Endodermal cell (in vitro differentiated cells): Measurements from ENCODE around the gene UNC5CL. TPM values are rescaled to one million over a fixed set of nuclear protein-coding genes. Genes with fewer than 3 reads are reported as not detected.
A peak's percentile ranks its signal among the peaks of the same experiment; 100 is the strongest.

Experiments used
- DNase-seq: peaks from one replicate; pipeline ENCODE4 v3.0.0-alpha.2; 2017
- H3K27ac ChIP-seq: 2 replicates; pipeline ENCODE4 v1.5.1; 2013; ENCODE audit warnings: mild to moderate bottlenecking, low read depth, low read length, moderate library complexity
- H3K27me3 ChIP-seq: 2 replicates; pipeline ENCODE4 v1.6.1; 2013; ENCODE audit warnings: mild to moderate bottlenecking, low read length, moderate library complexity; ENCODE audit not compliant: insufficient read depth, control insufficient read depth, poor library complexity, severe bottlenecking
- H3K36me3 ChIP-seq: 2 replicates; pipeline ENCODE4 v1.7.0; 2013; ENCODE audit warnings: mild to moderate bottlenecking, low read length, moderate library complexity; ENCODE audit not compliant: control insufficient read depth, insufficient read depth
- H3K4me1 ChIP-seq: one replicate; pipeline ENCODE4 v1.7.0; 2013; ENCODE audit warnings: low read length; ENCODE audit not compliant: control insufficient read depth, insufficient read depth
- H3K4me3 ChIP-seq: 2 replicates; pipeline ENCODE4 v1.5.1; 2013; ENCODE audit warnings: mild to moderate bottlenecking, low read length, moderate library complexity
- H3K9ac ChIP-seq: 2 replicates; pipeline ENCODE4 v1.6.1; 2013; ENCODE audit warnings: mild to moderate bottlenecking, low read length, moderate library complexity; ENCODE audit not compliant: poor library complexity, severe bottlenecking; ENCODE audit errors: extremely low read depth
- H3K9me3 ChIP-seq: 2 replicates; pipeline ENCODE4 v1.6.1; 2013; ENCODE audit warnings: mild to moderate bottlenecking, low read length, moderate library complexity; ENCODE audit not compliant: control insufficient read depth
- H3K27ac Mint-ChIP-seq: 2 replicates; pipeline ENCODE4 v1.8.0; 2020; ENCODE audit warnings: mixed read lengths
- H3K27me3 Mint-ChIP-seq: 2 replicates; pipeline ENCODE4 v1.8.0; 2021; ENCODE audit warnings: mild to moderate bottlenecking, mixed read lengths; ENCODE audit not compliant: insufficient read depth
- H3K36me3 Mint-ChIP-seq: 2 replicates; pipeline ENCODE4 v1.8.0; 2020; ENCODE audit warnings: low read depth, mixed read lengths
- H3K4me1 Mint-ChIP-seq: 2 replicates; pipeline ENCODE4 v1.8.0; 2020; ENCODE audit warnings: mixed read lengths
- H3K4me3 Mint-ChIP-seq: 2 replicates; pipeline ENCODE4 v1.8.0; 2020; ENCODE audit warnings: mild to moderate bottlenecking, moderate library complexity, mixed read lengths
- H3K9me3 Mint-ChIP-seq: 2 replicates; pipeline ENCODE4 v1.8.0; 2020; ENCODE audit warnings: mild to moderate bottlenecking, mixed read lengths
- WGBS, 2 experiments: methylation state at CpG; one replicate each; pipeline versions ENCODE4 v1.1.5 to v1.1.7; 2013; ENCODE audit warnings: missing lambda C conversion rate in 2 of 2, mixed read lengths in 1 of 2; ENCODE audit not compliant: insufficient coverage in 1 of 2, insufficient read length in 1 of 2; 5-methylcytosine and 5-hydroxymethylcytosine counted together
- total RNA-seq, 2 donors: library from RNA; stranded (reverse); fragmentation: NEBNext Ultra II Directional in 1 of 2; extraction: Animal tissue kit (Norgen Biotek cat#: 25700) in 1 of 2; gene quantifications; 2 replicates in 1 of 2; 3 replicates in 1 of 2; pipeline ENCODE4 v1.2.1, GENCODE V29; 2021
- TF ChIP-seq, protein P1 (sequence below): fragments of 200-600 bp; sonication (generic); conservative IDR thresholded peaks from 2 replicates; pipeline ENCODE4 v1.5.0; 2021; ENCODE audit warnings: antibody characterized with exemption, mild to moderate bottlenecking

Gene UNC5CL
- total RNA-seq, 2 donors from 2014 or later: 3.8 to 4.7 TPM

DNA sequence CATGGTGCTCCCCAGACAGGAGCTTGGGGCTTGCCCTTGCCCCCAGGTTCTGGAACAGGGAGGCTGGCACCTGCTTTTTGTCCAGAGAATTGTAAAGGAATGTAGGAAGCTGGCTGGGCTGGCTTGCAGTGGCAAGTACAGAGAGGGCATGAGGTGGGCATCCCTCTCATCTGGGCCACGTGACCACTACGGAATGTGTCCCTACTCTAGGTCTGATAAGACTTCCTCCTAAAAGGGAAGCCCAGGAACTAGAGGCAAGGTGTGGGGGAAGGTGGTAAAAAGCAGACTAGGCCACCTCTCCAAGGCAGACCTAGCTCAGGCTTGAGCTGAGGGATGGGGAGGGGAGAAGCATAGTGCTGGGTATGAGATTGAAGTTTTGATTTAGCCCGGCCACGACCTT, 38.8 kb downstream of the UNC5CL start:
- Histone ChIP-seq H3K27me3 (no peaks in the 10 kb centered on the region), H3K4me3 (no peak overlapping the region), H3K4me1 (peaks cover 19% of the 10 kb centered on the region), H3K36me3 (no peaks in the 10 kb centered on the region), H3K9me3 (no peaks in the 10 kb centered on the region), H3K27ac (no peak overlapping the region), H3K9ac (no peak overlapping the region)
- Mint-ChIP-seq H3K27me3 (no peaks in the 10 kb centered on the region), H3K9me3 (no peaks in the 10 kb centered on the region), H3K4me3 (no peak overlapping the region), H3K36me3 (no peaks in the 10 kb centered on the region), H3K27ac (peak overlapping the region; percentile 54), H3K4me1 (peaks cover 59% of the 10 kb centered on the region)
- no peak for DNase-seq
- TF ChIP-seq, protein P1, sequence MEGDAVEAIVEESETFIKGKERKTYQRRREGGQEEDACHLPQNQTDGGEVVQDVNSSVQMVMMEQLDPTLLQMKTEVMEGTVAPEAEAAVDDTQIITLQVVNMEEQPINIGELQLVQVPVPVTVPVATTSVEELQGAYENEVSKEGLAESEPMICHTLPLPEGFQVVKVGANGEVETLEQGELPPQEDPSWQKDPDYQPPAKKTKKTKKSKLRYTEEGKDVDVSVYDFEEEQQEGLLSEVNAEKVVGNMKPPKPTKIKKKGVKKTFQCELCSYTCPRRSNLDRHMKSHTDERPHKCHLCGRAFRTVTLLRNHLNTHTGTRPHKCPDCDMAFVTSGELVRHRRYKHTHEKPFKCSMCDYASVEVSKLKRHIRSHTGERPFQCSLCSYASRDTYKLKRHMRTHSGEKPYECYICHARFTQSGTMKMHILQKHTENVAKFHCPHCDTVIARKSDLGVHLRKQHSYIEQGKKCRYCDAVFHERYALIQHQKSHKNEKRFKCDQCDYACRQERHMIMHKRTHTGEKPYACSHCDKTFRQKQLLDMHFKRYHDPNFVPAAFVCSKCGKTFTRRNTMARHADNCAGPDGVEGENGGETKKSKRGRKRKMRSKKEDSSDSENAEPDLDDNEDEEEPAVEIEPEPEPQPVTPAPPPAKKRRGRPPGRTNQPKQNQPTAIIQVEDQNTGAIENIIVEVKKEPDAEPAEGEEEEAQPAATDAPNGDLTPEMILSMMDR: no peak
- WGBS, 2 experiments: 86 to 87% methylated on average over 4 of the region's 4 CpGs

DNA sequence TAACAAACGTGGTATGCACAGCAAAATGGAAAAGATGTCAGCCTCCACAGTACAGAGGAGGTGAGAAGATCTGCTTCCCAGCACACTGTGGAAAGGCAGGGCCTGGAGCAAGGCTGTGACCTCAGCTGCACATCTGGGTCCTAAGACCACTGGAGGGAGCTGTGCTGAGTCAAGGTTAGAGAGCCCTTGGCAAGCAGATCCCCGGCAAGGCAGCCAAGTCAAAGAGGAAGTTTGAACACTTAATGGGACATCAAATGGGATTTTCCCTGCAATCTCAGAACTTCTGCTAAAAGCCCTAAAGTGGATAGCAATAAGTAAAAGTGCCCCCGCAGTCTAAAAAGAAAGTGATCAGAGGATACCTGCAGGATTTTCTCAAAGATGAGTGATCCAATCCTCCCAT, 39.5 kb downstream of the UNC5CL start:
- 41 to 54% methylated on average over 2 to 3 of the region's 3 CpGs for WGBS, 2 experiments
- Histone ChIP-seq H3K36me3 (no peaks in the 10 kb centered on the region), H3K4me3 (no peak overlapping the region), H3K9me3 (no peaks in the 10 kb centered on the region), H3K9ac (no peak overlapping the region), H3K4me1 (peaks cover 19% of the 10 kb centered on the region), H3K27ac (no peak overlapping the region), H3K27me3 (no peaks in the 10 kb centered on the region)
- TF ChIP-seq, protein P1: peak; percentile 86
- Mint-ChIP-seq H3K4me1 (peaks cover 63% of the 10 kb centered on the region), H3K27ac (peak overlapping the region; percentile 85), H3K4me3 (no peak overlapping the region), H3K27me3 (no peaks in the 10 kb centered on the region), H3K9me3 (no peaks in the 10 kb centered on the region), H3K36me3 (no peaks in the 10 kb centered on the region)
- DNase-seq: peak; percentile 91

DNA sequence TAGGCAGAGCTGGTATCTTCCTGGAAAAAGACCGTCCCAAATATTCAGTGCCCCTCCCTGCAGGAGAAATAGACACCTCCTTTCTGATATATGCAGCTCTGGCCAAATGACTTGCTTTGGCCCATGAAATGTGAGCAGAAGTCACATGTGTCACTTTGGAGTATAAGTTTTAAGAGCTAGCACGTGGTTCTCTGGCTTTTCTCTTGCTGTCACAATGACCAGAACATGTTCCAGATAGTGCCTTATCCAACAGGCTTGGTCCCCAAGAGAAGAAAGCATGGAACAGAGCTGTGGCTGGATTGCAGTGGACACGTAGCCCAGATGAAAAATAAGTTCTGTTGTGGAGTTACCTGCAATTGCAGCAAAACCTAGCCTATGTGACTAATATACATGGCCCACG, 40.4 kb downstream of the UNC5CL start:
- Mint-ChIP-seq H3K4me1 (peaks cover 68% of the 10 kb centered on the region), H3K4me3 (no peak overlapping the region), H3K27ac (peak overlapping the region; percentile 85), H3K9me3 (no peaks in the 10 kb centered on the region), H3K27me3 (no peaks in the 10 kb centered on the region), H3K36me3 (no peaks in the 10 kb centered on the region)
- H3K4me1 ChIP-seq: peaks cover 19% of the 10 kb centered on the region
- no peaks in the 10 kb centered on the region for H3K27me3 ChIP-seq
- no peaks in the 10 kb centered on the region for H3K36me3 ChIP-seq
- no peak overlapping the region for H3K27ac ChIP-seq
- TF ChIP-seq, protein P1: no peak
- no peak overlapping the region for H3K9ac ChIP-seq
- 88 to 94% methylated on average over 4 of the region's 4 CpGs for WGBS, 2 experiments
- no peaks in the 10 kb centered on the region for H3K9me3 ChIP-seq
- no peak for DNase-seq
- H3K4me3 ChIP-seq: no peak overlapping the region
